Fibroblast of pulmonary artery (primary cell): ENCODE data around the gene REEP2.

Experiments
- DNase-seq: peaks from one replicate; pipeline ENCODE4 v3.0.0-alpha.2; 2010; ENCODE audit warnings: low read depth
- H3K4me3 ChIP-seq: replicated peaks from 2 replicates; pipeline ENCODE4 v1.5.1; 2011; ENCODE audit warnings: low read depth, mild to moderate bottlenecking, control low read depth, low read length, moderate library complexity
- CTCF ChIP-seq: IDR thresholded peaks from 2 replicates; pipeline ENCODE4 v1.5.1; 2011; ENCODE audit warnings: mild to moderate bottlenecking, control low read depth, low read length, inconsistent platforms; ENCODE audit errors: missing control alignments

REEP2 gene

GRCh38 chr5:138418444-138418843 is 20.4 kb upstream of the REEP2 start:
- DNase-seq, result no peak
- H3K4me3 ChIP-seq, result no peak overlapping the region
- no peak for TF ChIP-seq CTCF

GRCh38 chr5:138425079-138425478 is 13.8 kb upstream of the REEP2 start:
- TF ChIP-seq CTCF, result no peak
- DNase-seq, result no peak
- no peak overlapping the region for H3K4me3 ChIP-seq

GRCh38 chr5:138435943-138436342 is 2.9 kb upstream of the REEP2 start:
- no peak overlapping the region for H3K4me3 ChIP-seq
- no peak for DNase-seq
- TF ChIP-seq CTCF, result no peak

GRCh38 chr5:138438003-138438723 is 694 bp upstream of the REEP2 start:
- no peak for DNase-seq
- TF ChIP-seq CTCF, result no peak
- peak overlapping the region; percentile 52 for H3K4me3 ChIP-seq

GRCh38 chr5:138439477-138440158 is 761 bp downstream of the REEP2 start:
- TF ChIP-seq CTCF, result no peak
- peak overlapping the region; percentile 52 for H3K4me3 ChIP-seq
- DNase-seq, result no peak

GRCh38 chr5:138440159-138441073 is 1.6 kb downstream of the REEP2 start:
- no peak overlapping the region for H3K4me3 ChIP-seq
- DNase-seq, result no peak
- no peak for TF ChIP-seq CTCF
